Activated B cell treated with CpG ODN at 0.5 μM for 24 hours (primary cell): ENCODE data around the gene QRICH1. TPM values are rescaled to one million over a fixed set of nuclear protein-coding genes. Genes with fewer than 3 reads are reported as not detected.

Experiments
- ATAC-seq: fragments of 200-7000 bp; cut with Tn5 transposase; one replicate; pipeline ENCODE4 v1.10.0; 2021; ENCODE audit warnings: low read depth, mild to moderate bottlenecking, moderate library complexity
- CTCF ChIA-PET: fragments of 350-600 bp; sonication (Branson Sonifier 250); formaldehyde crosslinking; loops from one replicate; lab custom pipeline; 2021; ENCODE audit warnings: antibody characterized with exemption; lab: Charles Lee
- POLR2A ChIA-PET: fragments of 350-600 bp; sonication (Branson Sonifier 250); formaldehyde crosslinking; loops from one replicate; lab custom pipeline; 2021; ENCODE audit warnings: antibody characterized with exemption; lab: Charles Lee
- DNase-seq: peaks from one replicate; pipeline ENCODE4 v3.0.0; 2022
- H3K27ac Mint-ChIP-seq: one replicate; pipeline ENCODE4 v1.8.0; 2020; ENCODE audit warnings: mixed read lengths
- H3K27me3 Mint-ChIP-seq: one replicate; pipeline ENCODE4 v1.8.0; 2021; ENCODE audit warnings: mixed read lengths
- H3K36me3 Mint-ChIP-seq: one replicate; pipeline ENCODE4 v1.8.0; 2021; ENCODE audit warnings: low read depth, mixed read lengths
- H3K4me1 Mint-ChIP-seq: one replicate; pipeline ENCODE4 v1.8.0; 2021; ENCODE audit warnings: mixed read lengths
- H3K4me3 Mint-ChIP-seq: one replicate; pipeline ENCODE4 v1.8.0; 2020; ENCODE audit warnings: mild to moderate bottlenecking, mixed read lengths
- H3K9me3 Mint-ChIP-seq: one replicate; pipeline ENCODE4 v1.8.0; 2020; ENCODE audit warnings: mixed read lengths
- CTCF ChIP-seq: fragments of 200-600 bp; IDR thresholded peaks from one replicate; pipeline ENCODE4 v1.8.0; 2022; ENCODE audit warnings: antibody characterized with exemption, mild to moderate bottlenecking
- intact Hi-C: fragments of 100-400 bp; cut with micrococcal nuclease; formaldehyde crosslinking; loops from one replicate; pipeline ENCODE4 v1.15.1; 2024
- total RNA-seq: library from RNA; stranded (reverse); gene quantifications from 2 replicates; pipeline ENCODE4 v1.2.3, GENCODE V29; 2022

The QRICH1 gene, protein sequence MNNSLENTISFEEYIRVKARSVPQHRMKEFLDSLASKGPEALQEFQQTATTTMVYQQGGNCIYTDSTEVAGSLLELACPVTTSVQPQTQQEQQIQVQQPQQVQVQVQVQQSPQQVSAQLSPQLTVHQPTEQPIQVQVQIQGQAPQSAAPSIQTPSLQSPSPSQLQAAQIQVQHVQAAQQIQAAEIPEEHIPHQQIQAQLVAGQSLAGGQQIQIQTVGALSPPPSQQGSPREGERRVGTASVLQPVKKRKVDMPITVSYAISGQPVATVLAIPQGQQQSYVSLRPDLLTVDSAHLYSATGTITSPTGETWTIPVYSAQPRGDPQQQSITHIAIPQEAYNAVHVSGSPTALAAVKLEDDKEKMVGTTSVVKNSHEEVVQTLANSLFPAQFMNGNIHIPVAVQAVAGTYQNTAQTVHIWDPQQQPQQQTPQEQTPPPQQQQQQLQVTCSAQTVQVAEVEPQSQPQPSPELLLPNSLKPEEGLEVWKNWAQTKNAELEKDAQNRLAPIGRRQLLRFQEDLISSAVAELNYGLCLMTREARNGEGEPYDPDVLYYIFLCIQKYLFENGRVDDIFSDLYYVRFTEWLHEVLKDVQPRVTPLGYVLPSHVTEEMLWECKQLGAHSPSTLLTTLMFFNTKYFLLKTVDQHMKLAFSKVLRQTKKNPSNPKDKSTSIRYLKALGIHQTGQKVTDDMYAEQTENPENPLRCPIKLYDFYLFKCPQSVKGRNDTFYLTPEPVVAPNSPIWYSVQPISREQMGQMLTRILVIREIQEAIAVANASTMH
- 142 and 155 TPM in 2 replicates for total RNA-seq

DNA sequence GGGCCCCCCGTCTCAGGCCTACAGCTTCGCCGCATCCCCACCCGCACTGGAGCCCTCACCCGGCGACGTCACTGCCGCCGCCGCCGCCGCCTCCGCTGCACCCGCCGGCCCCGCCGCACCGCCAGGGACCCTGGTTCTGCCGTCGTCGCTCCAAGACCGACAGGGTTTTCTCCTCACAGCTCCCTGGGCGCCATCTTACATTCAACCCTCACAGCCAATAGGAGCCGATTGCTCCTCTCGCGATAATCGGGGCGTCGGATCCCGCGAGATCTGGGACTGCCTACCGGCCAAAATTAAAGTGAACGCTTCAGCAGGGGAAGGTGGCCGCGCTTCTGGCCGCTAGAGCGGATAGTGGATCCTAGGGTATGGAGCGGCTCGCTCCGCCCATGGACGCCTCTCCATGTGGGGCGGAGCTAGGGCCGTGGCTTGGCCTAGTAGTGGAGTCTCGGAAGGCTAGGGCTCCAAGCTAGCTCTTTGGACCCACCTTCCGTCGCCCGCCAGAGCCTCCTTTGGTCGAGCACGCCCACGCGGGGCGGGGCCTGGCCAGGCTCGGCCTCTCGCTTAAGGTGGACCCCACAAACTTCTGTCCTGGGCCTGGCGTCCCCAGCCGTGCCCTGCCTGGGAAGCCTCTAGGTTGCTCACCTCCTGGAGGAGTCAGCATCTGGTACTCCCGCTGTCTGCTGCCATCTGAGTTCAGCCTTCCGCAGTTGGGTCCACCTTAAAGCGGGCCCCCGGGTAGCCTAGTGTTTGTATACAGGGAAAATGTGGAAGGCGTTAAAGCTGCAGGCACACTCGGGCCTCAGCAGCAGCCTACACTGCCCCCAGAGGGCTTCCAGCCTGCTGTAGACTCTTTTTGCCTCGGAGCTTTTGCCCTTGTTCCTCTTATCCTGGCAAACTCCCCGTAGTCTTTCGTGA, at the start of gene QRICH1:
Gene QRICH1 (minus strand): TSS at position 219 of the 915 bp plus-strand sequence. CDS start 17,054 bp downstream, outside the sequence.
- Mint-ChIP-seq H3K27me3 (no peaks in the 10 kb centered on the region), H3K4me1 (peaks cover 46% of the 10 kb centered on the region), H3K27ac (peak within 1 kb of the TSS; percentile 97), H3K4me3 (peak within 1 kb of the TSS; percentile 97), H3K36me3 (peaks cover 49% of the 10 kb centered on the region), H3K9me3 (no peaks in the 10 kb centered on the region)
- TF ChIP-seq CTCF: no peak
- POLR2A ChIA-PET: interaction anchor here (0.6 to 4.7 kb wide), 39 partner anchors 10 to 1257 kb away, joined by 3 to 76 read pairs (median 7); partner anchors contain the start of genes ARIH2, C3orf62, CYB561D2 and DAG1
- ATAC-seq (peak; percentile 78), DNase-seq (peak; percentile 95)
- intact Hi-C loops: loop anchor here (1.0 to 10.0 kb wide), 19 partner anchors 10 to 1007 kb away; partner anchors contain the start of genes APEH, ARIH2, DAG1 and IMPDH2
- CTCF ChIA-PET: interaction anchor here (0.7 to 3.4 kb wide), 10 partner anchors 10 to 321 kb away, joined by 3 to 48 read pairs (median 4); partner anchors contain the start of genes IMPDH2, NDUFAF3, QARS1 and USP19

DNA sequence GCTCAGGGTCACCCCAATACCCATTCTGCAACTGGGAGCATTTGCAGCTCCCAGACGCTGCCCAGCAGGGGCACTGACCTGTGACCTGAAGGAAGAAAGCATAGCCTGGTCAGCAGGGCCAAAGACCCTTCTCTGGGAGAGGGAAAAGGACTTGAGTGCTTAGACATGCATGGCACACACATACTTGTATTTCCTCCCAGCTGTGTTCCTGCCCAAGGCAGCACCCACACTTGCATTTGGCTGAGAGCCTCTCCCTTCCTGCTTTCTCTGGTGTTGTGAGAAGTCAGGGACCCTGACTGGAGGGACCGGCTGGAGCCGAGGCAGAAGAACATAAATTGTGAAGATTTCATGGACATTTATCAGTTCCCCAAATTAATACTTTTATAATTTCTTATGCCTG, 46.2 kb upstream of the QRICH1 start:
- H3K36me3 Mint-ChIP-seq: no peaks in the 10 kb centered on the region
- H3K4me3 Mint-ChIP-seq: no peak overlapping the region
- ChIA-PET POLR2A (no interaction called here), CTCF (no interaction called here)
- intact Hi-C loops: no loop called here
- H3K4me1 Mint-ChIP-seq: no peaks in the 10 kb centered on the region
- ATAC-seq (no peak), DNase-seq (no peak)
- H3K27me3 Mint-ChIP-seq: peaks cover 16% of the 10 kb centered on the region
- peaks cover 9% of the 10 kb centered on the region for H3K9me3 Mint-ChIP-seq
- TF ChIP-seq CTCF: no peak
- H3K27ac Mint-ChIP-seq: no peak overlapping the region

- CTCF ChIA-PET: no interaction called here
- Mint-ChIP-seq H3K27me3 (peaks cover 18% of the 10 kb centered on the region), H3K4me3 (no peak overlapping the region), H3K27ac (no peak overlapping the region), H3K9me3 (peaks cover 2% of the 10 kb centered on the region), H3K4me1 (peaks cover 2% of the 10 kb centered on the region), H3K36me3 (no peaks in the 10 kb centered on the region)
- TF ChIP-seq CTCF: no peak
- ATAC-seq (no peak), DNase-seq (no peak)
- intact Hi-C loops: no loop called here
- POLR2A ChIA-PET: no interaction called here
These were observed 41.6 kb upstream of the QRICH1 start for GRCh38 chr3:49135499-49135898.

DNA sequence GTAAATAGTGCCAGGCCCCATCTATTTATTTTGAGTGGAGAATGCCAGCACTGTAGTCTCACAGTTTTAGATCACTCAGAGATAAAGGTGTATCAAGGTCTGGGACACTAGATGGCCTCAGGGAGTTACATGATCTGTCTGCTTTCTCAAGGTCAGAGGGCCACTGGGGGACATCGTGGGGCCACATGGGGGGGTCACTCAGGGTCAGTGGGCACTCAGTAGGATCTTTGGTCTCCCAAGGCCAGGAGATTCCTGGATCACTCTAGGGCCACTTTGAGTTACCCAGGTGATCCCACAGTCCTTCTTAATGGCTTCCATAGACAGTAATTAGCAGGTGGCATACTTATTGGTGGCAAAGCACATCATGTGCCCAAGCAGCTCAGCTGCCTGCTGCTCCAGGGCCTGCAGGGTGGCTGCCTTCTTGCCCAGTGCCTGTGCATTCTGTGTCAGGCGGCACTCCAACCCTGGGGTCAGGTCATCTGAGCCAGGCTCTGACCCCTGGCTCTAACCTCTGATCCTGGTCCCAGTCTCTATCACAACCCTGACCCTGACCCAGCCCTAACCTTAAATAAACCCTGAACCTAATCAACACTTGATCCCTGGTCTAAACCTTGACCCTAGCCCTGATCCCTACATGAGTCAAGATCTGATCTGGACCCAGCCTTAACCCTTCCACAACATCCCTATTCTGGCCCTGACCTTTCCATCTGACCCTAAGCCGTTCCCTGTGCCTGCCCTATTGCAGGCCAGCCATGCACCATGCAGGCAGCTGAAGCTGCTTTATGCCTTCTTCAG, 40.8 kb upstream of the QRICH1 start:
- H3K9me3 Mint-ChIP-seq: no peaks in the 10 kb centered on the region
- POLR2A ChIA-PET: no interaction called here
- TF ChIP-seq CTCF: no peak
- no peaks in the 10 kb centered on the region for H3K36me3 Mint-ChIP-seq
- no peak for ATAC-seq
- no peak for DNase-seq
- H3K27me3 Mint-ChIP-seq: peaks cover 17% of the 10 kb centered on the region
- H3K4me3 Mint-ChIP-seq: no peak overlapping the region
- H3K27ac Mint-ChIP-seq: no peak overlapping the region
- peaks cover 2% of the 10 kb centered on the region for H3K4me1 Mint-ChIP-seq
- CTCF ChIA-PET: no interaction called here
- intact Hi-C loops: no loop called here
